Neutrophil (primary cell): Measurements from ENCODE around the gene SPNS2.

Source experiments
- H3K27ac ChIP-seq: fragments of 200-600 bp; sonication (generic); 2 replicates; pipeline ENCODE4 v1.5.1; 2016; ENCODE audit warnings: mild to moderate bottlenecking, moderate library complexity
- H3K27me3 ChIP-seq: fragments of 200-600 bp; sonication (generic); 2 replicates; pipeline ENCODE4 v1.6.0; 2016; ENCODE audit warnings: mild to moderate bottlenecking
- H3K36me3 ChIP-seq: fragments of 200-600 bp; sonication (generic); 2 replicates; pipeline ENCODE4 v1.5.1; 2017
- H3K4me1 ChIP-seq, 2 experiments: fragments of 200-600 bp in 1 of 2; sonication (generic) in 1 of 2; 1 replicate in 1 of 2; 2 replicates in 1 of 2; pipeline versions ENCODE4 v1.5.1 to v1.6.1; 2013 to 2016; ENCODE audit warnings: low read depth in 1 of 2, low read length in 1 of 2, mild to moderate bottlenecking in 1 of 2, moderate library complexity in 1 of 2; ENCODE audit not compliant: control insufficient read depth in 1 of 2, insufficient read depth in 1 of 2
- H3K4me3 ChIP-seq, 2 experiments: fragments of 200-600 bp in 1 of 2; sonication (generic) in 1 of 2; 1 replicate in 1 of 2; 2 replicates in 1 of 2; pipeline ENCODE4 v1.5.1; 2013 to 2016; ENCODE audit warnings: low read depth in 1 of 2, low read length in 1 of 2, mild to moderate bottlenecking in 1 of 2, moderate library complexity in 1 of 2
- H3K9me3 ChIP-seq: fragments of 200-600 bp; sonication (generic); 2 replicates; pipeline ENCODE4 v1.5.1; 2016
- CTCF ChIP-seq: fragments of 200-600 bp; sonication (generic); IDR thresholded peaks from 2 replicates; pipeline ENCODE4 v1.5.1; 2016; ENCODE audit warnings: antibody characterized with exemption

The SPNS2 gene

GRCh38 chr17:4487820-4488716 is 10.6 kb upstream of the SPNS2 start:
- H3K4me1 ChIP-seq: peaks cover 50 to 67% of the 10 kb centered on the region in 2 experiments

GRCh38 chr17:4488989-4489595 is 9.6 kb upstream of the SPNS2 start:
- TF ChIP-seq CTCF: no peak
- peaks cover 47 to 61% of the 10 kb centered on the region in 2 experiments for H3K4me1 ChIP-seq
- no peaks in the 10 kb centered on the region for H3K36me3 ChIP-seq
- no peak overlapping the region for H3K27ac ChIP-seq
- H3K9me3 ChIP-seq: no peaks in the 10 kb centered on the region
- no peaks in the 10 kb centered on the region for H3K27me3 ChIP-seq
- no peak overlapping the region for H3K4me3 ChIP-seq

More at GRCh38 chr17:4487820-4488716, 10.6 kb upstream of the SPNS2 start:
- Histone ChIP-seq H3K4me3 (no peak overlapping the region), H3K27me3 (no peaks in the 10 kb centered on the region), H3K9me3 (no peaks in the 10 kb centered on the region), H3K27ac (no peak overlapping the region), H3K36me3 (no peaks in the 10 kb centered on the region)
- TF ChIP-seq CTCF: no peak

DNA sequence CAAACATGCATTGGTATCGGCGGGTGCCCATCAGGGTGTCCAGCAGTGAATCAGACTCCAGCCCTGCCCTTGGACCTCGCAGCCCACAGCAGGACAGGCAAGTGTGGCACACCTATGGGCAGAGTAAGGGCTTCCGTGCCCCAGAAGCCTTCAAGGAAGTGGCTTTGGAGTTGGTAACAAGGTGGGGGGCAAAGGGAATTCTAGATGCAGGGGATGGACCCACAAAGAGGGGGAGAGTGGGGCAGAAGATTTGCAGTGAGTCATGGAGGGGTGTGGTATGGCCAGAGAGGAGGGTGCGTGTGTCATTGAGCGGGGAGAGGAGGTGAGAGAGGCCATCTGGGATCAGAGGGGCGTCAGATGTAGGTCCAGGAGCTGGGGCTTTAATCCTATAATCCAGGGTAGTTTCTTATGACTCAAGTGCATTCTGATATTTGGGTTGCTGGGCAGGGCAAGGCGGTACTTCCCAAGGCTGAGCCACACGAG is 8.5 kb upstream of the SPNS2 start:
- H3K27ac ChIP-seq: no peak overlapping the region
- no peaks in the 10 kb centered on the region for H3K27me3 ChIP-seq
- no peaks in the 10 kb centered on the region for H3K36me3 ChIP-seq
- TF ChIP-seq CTCF: no peak
- peaks cover 40 to 55% of the 10 kb centered on the region in 2 experiments for H3K4me1 ChIP-seq
- no peak overlapping the region for H3K4me3 ChIP-seq
- H3K9me3 ChIP-seq: no peaks in the 10 kb centered on the region

DNA sequence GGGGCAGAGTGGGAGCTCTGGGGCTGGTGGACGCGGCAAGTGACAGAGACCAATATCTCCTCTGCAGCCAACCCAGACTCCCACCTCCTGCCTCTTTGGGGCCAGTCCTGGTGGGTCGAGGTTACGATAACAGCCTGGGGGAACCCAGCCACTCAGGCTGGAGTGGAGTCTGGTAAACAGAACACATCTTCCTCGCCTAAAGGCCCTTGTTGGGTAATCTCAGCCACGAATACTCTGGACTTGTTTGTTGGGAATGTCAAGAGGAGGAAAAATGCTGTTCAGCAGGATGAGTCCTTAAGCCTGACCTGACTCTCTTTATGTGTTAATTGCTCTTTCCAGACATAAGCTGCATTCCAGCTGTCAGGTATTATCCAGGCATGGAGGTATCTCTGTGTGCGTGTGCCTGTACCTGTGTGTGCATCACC is 8.0 kb upstream of the SPNS2 start:
- no peak for TF ChIP-seq CTCF
- Histone ChIP-seq H3K27ac (no peak overlapping the region), H3K36me3 (no peaks in the 10 kb centered on the region), H3K27me3 (no peaks in the 10 kb centered on the region), H3K4me3 (no peak overlapping the region), H3K9me3 (no peaks in the 10 kb centered on the region), H3K4me1 (peaks cover 37 to 51% of the 10 kb centered on the region in 2 experiments)

GRCh38 chr17:4492721-4493561 is 5.7 kb upstream of the SPNS2 start:
- Histone ChIP-seq H3K36me3 (no peaks in the 10 kb centered on the region), H3K9me3 (no peaks in the 10 kb centered on the region), H3K27ac (peak overlapping the region; percentile 64), H3K4me3 (peak overlapping the region in 1 of 2 experiments; percentile 19), H3K27me3 (no peaks in the 10 kb centered on the region), H3K4me1 (peaks cover 25 to 36% of the 10 kb centered on the region in 2 experiments)
- no peak for TF ChIP-seq CTCF
